Heart right ventricle (tissue), 16 donors: ENCODE results near the gene HJURP. TPM values are rescaled to one million over a fixed set of nuclear protein-coding genes. Genes with fewer than 3 reads are reported as not detected.

Source experiments
- ATAC-seq, 8 donors: fragments of 200-7000 bp; cut with Tn5 transposase; one replicate each; pipeline ENCODE4 v1.9.1; 2020; ENCODE audit warnings: mild to moderate bottlenecking in 8 of 8, moderate library complexity in 8 of 8, moderate number of reproducible peaks in 1 of 8
- DNase-seq, 2 donors: peaks; one replicate each; pipeline ENCODE4 v3.0.0-alpha.2; 2020
- H3K27ac ChIP-seq, 10 donors: fragments of 200-600 bp; sonication (generic) in 2 of 10; one replicate each; pipeline versions ENCODE4 v1.5.0 to v1.8.0; 2020 to 2022; ENCODE audit warnings: mild to moderate bottlenecking in 3 of 10
- H3K27me3 ChIP-seq, 7 donors: fragments of 200-600 bp; one replicate each; pipeline ENCODE4 v1.8.0; 2021 to 2022; ENCODE audit warnings: mild to moderate bottlenecking in 2 of 7
- H3K36me3 ChIP-seq, 9 donors: fragments of 200-600 bp; sonication (generic) in 1 of 9; one replicate each; pipeline versions ENCODE4 v1.5.0 to v1.8.0; 2020 to 2022; ENCODE audit warnings: mild to moderate bottlenecking in 2 of 9
- H3K4me1 ChIP-seq, 9 donors: fragments of 200-600 bp; sonication (generic) in 1 of 9; one replicate each; pipeline versions ENCODE4 v1.5.0 to v1.8.0; 2020 to 2022; ENCODE audit warnings: mild to moderate bottlenecking in 4 of 9
- H3K4me3 ChIP-seq, 10 donors: fragments of 200-600 bp; sonication (generic) in 2 of 10; one replicate each; pipeline versions ENCODE4 v1.5.0 to v1.8.0; 2020 to 2022; ENCODE audit warnings: mild to moderate bottlenecking in 7 of 10, moderate library complexity in 2 of 10
- H3K9me3 ChIP-seq, 11 donors: fragments of 200-600 bp in 10 of 11; sonication (generic) in 2 of 11; one replicate each; pipeline versions ENCODE4 v1.5.0 to v1.8.0; 2013 to 2022; ENCODE audit warnings: mild to moderate bottlenecking in 2 of 11, control low read depth in 1 of 11, moderate library complexity in 1 of 11
- whole genome bisulfite sequencing, 2 donors: extraction: QIAGEN DNeasy Blood & Tissue Kit; methylation state at CpG; one replicate each; pipeline ENCODE4 v1.1.7; 2013; ENCODE audit warnings: inconsistent platforms in 1 of 2; 5-methylcytosine and 5-hydroxymethylcytosine counted together
- intact Hi-C, 10 donors: fragments of 100-400 bp; cut with DNase I; formaldehyde crosslinking; loops; one replicate each; pipeline versions ENCODE4 v1.11.1 to v1.14.2; 2022
- polyA plus RNA-seq, 2 donors: library from polyadenylated mRNA; stranded (reverse); fragments of 200-250 nt; gene quantifications; one replicate each; pipeline ENCODE4 v1.2.3, GENCODE V29; 2013
- total RNA-seq, 10 donors: library from RNA; stranded (reverse); fragmentation: NEBNext Ultra II Directional in 3 of 10; extraction: Animal tissue kit (Norgen Biotek cat#: 25700) in 3 of 10; gene quantifications; one replicate each; pipeline versions ENCODE4 v1.2.1 to v1.2.4, GENCODE V29; 2021 to 2023
- TF ChIP-seq, protein P1 (sequence below), 9 donors: fragments of 200-600 bp; sonication (generic) in 2 of 9; IDR thresholded peaks; one replicate each; pipeline versions ENCODE4 v1.5.0 to v1.8.0; 2021 to 2022; ENCODE audit warnings: antibody characterized with exemption in 9 of 9, mild to moderate bottlenecking in 5 of 9, moderate library complexity in 1 of 9
- donor health status: Arrhythmogenic right ventricular cardiomyopathy.
- donor health status: ischemic (EF 13 %, LVEDD 7.1; RV severe dilation, severe dysfunction).
- donor health status: healthy with polysubstance abuse.
- donor health status: DM: no; HTN: yes; CAD: no.
- donor health status: DM: no; HTN: no; CAD: no.
- donor health status: ischemic (EF 25% LVEDD 6.9; RV normal size, moderate dysfunction).
- donor health status: ischemic (EF 25% LVEDD 5.7; RV mildly dilated, moderate dysfunction).
- donor health status: healthy.
- donor health status: DM: yes; HTN: yes; CAD: no.
- donor health status: Ischemic cardiomyopathy.
- donor health status: ischemic (EF 35%, LVEDD 5.7; RV mildly dilated, moderate dysfunction).
- donor health status: nonischemic (EF 11% LVEDD 7.7; RV severe dilation, severe dysfunction).
- donor health status: DM: yes; HTN: yes; CAD: no.
- donor health status: PGD.
- donor health status: ischemic (EF 29% LVEDD 5.4; RV normal size, mild dysfunction).
- donor health status: nonischemic (EF 23%, LVEDD 6.1; RV moderate dilation, normal function).

HJURP gene
- total and polyA plus RNA-seq, 12 donors: 0.22 to 2.9 (median 0.44) TPM; not detected in 4

DNA sequence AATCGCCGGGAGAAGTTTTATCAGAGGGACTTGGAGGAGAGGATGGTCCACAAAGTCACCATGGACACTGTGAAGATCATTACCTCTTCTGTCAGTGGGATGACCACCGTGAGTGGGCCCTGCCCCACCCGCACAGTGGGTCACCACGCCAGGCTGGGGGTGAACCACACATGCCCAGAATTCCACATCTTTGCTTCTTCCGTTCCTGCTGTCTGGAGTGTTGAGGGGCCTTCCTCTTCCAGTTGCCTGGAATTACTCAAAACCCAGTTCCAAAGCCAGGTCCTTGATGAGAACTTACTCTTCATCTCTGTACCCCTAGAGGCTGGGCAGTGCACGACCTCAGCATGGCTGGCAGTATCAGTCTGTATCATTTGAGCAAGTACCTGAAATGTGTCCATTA lies 54.1 kb downstream of the HJURP start:
- Histone ChIP-seq H3K36me3 (no peaks in the 10 kb centered on the region), H3K27ac (no peak overlapping the region), H3K9me3 (peaks cover 0 to 5% (median 0%) of the 10 kb centered on the region in 11 donors), H3K4me3 (no peak overlapping the region), H3K27me3 (peaks cover 0 to 5% (median 3%) of the 10 kb centered on the region in 7 donors), H3K4me1 (no peaks in the 10 kb centered on the region)
- 78 to 81% methylated on average over 7 of the region's 7 CpGs for WGBS, 2 donors
- intact Hi-C loops: no loop called here
- TF ChIP-seq, protein P1, sequence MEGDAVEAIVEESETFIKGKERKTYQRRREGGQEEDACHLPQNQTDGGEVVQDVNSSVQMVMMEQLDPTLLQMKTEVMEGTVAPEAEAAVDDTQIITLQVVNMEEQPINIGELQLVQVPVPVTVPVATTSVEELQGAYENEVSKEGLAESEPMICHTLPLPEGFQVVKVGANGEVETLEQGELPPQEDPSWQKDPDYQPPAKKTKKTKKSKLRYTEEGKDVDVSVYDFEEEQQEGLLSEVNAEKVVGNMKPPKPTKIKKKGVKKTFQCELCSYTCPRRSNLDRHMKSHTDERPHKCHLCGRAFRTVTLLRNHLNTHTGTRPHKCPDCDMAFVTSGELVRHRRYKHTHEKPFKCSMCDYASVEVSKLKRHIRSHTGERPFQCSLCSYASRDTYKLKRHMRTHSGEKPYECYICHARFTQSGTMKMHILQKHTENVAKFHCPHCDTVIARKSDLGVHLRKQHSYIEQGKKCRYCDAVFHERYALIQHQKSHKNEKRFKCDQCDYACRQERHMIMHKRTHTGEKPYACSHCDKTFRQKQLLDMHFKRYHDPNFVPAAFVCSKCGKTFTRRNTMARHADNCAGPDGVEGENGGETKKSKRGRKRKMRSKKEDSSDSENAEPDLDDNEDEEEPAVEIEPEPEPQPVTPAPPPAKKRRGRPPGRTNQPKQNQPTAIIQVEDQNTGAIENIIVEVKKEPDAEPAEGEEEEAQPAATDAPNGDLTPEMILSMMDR (IDR thresholded peaks at IDR 0.05): no peak
- no peak for DNase-seq
- ATAC-seq: no peak

DNA sequence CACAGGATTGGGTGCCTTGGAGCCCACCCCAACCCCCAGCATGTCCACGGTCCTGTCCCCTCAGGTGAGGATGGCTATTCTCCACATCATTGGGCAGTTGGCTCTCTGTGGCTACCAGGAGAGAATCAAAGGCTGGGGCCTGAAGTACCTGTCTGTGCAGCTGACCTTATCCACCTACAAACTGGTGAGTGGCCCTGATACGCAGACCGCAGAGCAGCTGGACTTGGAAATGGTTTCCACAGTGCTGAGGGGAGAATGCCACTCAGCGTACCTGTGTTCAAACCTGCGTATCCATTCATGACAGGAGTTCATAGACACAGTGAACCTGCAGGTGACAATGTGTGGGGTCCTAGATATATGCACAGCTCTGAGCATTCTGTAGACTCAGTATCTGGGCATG lies 54.6 kb downstream of the HJURP start:
- peaks cover 0 to 5% (median 0%) of the 10 kb centered on the region in 11 donors for H3K9me3 ChIP-seq
- ATAC-seq: no peak
- H3K36me3 ChIP-seq: no peaks in the 10 kb centered on the region
- WGBS, 2 donors: 48 to 53% methylated on average over 5 of the region's 5 CpGs
- H3K27ac ChIP-seq: no peak overlapping the region
- intact Hi-C loops: no loop called here
- TF ChIP-seq, protein P1 (IDR thresholded peaks at IDR 0.05): no peak
- no peak overlapping the region for H3K4me3 ChIP-seq
- DNase-seq: no peak
- peaks cover 0 to 5% (median 3%) of the 10 kb centered on the region in 7 donors for H3K27me3 ChIP-seq
- H3K4me1 ChIP-seq: no peaks in the 10 kb centered on the region

DNA sequence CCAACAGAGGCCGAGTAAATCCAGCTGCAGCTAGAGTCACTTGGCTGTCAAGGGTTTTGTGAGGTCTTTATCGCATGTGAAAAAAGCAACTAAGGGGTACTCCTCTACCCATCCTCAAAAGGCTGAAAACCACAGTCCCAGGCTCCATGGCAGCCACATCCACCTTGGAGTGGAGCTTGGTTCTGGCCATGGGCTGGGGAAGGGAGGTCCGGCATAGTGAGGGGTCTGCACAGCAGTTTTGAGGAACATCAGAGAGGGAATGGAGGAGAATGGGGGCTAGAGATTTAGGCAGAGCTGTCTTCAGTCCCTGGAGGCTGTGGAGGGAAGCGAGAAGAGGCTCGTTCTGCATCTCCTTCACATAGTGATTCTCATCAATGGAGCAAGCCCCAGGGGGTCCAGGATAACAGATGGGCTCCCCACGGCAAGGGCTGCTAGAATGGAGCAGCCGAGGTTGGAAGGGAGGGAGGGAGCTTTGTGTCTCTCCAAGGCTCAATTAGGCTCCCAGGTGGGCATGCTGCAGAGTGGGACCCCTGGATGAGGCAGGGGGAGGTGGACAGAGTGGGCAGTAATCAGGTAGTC lies 55.2 kb downstream of the HJURP start:
- H3K36me3 ChIP-seq: no peaks in the 10 kb centered on the region
- WGBS, 2 donors: 58% methylated on average over 7 of the region's 7 CpGs
- H3K4me1 ChIP-seq: no peaks in the 10 kb centered on the region
- DNase-seq (no peak), ATAC-seq (no peak)
- H3K27ac ChIP-seq: no peak overlapping the region
- H3K27me3 ChIP-seq: peaks cover 0 to 6% (median 4%) of the 10 kb centered on the region in 7 donors
- peaks cover 0 to 5% (median 0%) of the 10 kb centered on the region in 11 donors for H3K9me3 ChIP-seq
- no peak overlapping the region for H3K4me3 ChIP-seq
- intact Hi-C loops: no loop called here
- TF ChIP-seq, protein P1 (IDR thresholded peaks at IDR 0.05): no peak

DNA sequence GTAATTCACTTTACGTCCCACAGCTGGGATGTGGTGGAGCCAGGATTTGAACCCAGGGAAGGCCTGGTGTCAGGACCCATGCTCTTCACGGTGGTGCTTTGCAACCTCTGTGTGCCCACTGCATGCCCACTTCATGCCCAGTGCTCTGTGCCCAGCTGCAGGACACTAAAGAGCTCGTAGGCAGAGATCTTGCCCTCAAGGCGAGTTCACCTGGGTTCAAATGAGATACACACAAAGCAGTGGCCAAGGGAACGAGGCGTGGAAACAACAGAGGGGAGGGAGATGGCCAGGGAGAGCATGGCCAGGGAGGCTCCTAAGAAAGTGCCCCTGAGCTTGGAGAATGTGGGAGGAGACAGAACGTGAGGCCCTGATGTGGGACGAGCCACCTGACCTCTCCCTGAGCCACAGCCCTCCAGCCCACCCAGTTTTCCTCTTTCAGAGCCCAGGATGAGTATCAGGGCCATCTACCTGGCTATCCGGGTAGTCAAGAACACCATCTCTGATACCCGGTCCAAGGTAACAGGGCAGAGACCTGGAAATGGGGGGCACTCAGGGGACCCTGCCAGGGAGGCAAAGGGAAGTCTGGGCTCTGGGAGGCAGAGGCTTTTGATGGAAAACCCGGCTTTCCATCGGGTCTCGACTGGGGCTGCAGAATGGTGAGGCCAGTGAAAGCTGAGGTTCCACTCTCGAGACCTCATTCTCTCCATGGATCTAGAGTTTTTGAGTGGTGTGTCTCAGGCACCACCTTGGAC lies 55.8 kb downstream of the HJURP start:
- peaks cover 0 to 7% (median 0%) of the 10 kb centered on the region in 7 donors for H3K27me3 ChIP-seq
- ATAC-seq: no peak
- no peak overlapping the region for H3K4me3 ChIP-seq
- WGBS, 2 donors: 76 to 79% methylated on average over 14 of the region's 14 CpGs
- no peaks in the 10 kb centered on the region for H3K36me3 ChIP-seq
- intact Hi-C loops: no loop called here
- TF ChIP-seq, protein P1 (IDR thresholded peaks at IDR 0.05): no peak
- DNase-seq: no peak
- H3K4me1 ChIP-seq: no peaks in the 10 kb centered on the region
- H3K9me3 ChIP-seq: peaks cover 0 to 5% (median 0%) of the 10 kb centered on the region in 11 donors
- no peak overlapping the region for H3K27ac ChIP-seq
